HepG2 (cell line): ENCODE data around the gene PPP1R18. TPM values are rescaled to one million over a fixed set of nuclear protein-coding genes. Genes with fewer than 3 reads are reported as not detected.

Experiments used
- HNRNPUL1 ChIP-seq: fragments of 200-400 bp; formaldehyde crosslinking; IDR thresholded peaks from 2 replicates; pipeline ENCODE4 v1.6.1; 2017; ENCODE audit warnings: low read depth, mild to moderate bottlenecking, low read length, moderate library complexity
- SNRNP70 ChIP-seq: fragments of 200-400 bp; formaldehyde crosslinking; IDR thresholded peaks from 2 replicates; pipeline ENCODE4 v1.6.1; 2017; ENCODE audit warnings: mild to moderate bottlenecking, low read depth, low read length, moderate library complexity
- SOX5 ChIP-seq: IDR thresholded peaks from 2 replicates; pipeline ENCODE4 v1.6.1; 2016; ENCODE audit warnings: borderline replicate concordance
- ZNF431 ChIP-seq: sonication (generic); formaldehyde crosslinking; IDR thresholded peaks from 2 replicates; pipeline ENCODE4 v1.9.0; 2022; ENCODE audit warnings: missing genetic modification reagents, low read depth, mild to moderate bottlenecking, borderline replicate concordance
- polyA plus RNA-seq, 8 experiments: library from polyadenylated mRNA; depleted of rRNA in 3 of 8; stranded (reverse) in 7 of 8; unstranded in 1 of 8; fragments of >200 nt; fragmentation: Illumina TruSeq in 4 of 8; extraction: Trizol in 4 of 8; gene quantifications; 2 replicates each; pipeline versions ENCODE4 v1.2.1 to v1.2.3, GENCODE V29; 2011 to 2016; ENCODE audit warnings: low read depth in 4 of 8, missing spikeins in 1 of 8, mixed read lengths in 1 of 8; ENCODE audit not compliant: insufficient read depth in 1 of 8
- total RNA-seq, 5 experiments: library from RNA; depleted of rRNA; stranded (reverse); fragments of >200 nt; fragmentation: Illumina TruSeq; extraction: Trizol; gene quantifications; 2 replicates each; pipeline ENCODE4 v1.2.3, GENCODE V29; 2016; ENCODE audit warnings: low read depth in 1 of 5
- TF ChIP-seq, protein P1 (sequence below): sonication (generic); formaldehyde crosslinking; IDR thresholded peaks from 2 replicates; pipeline ENCODE4 v1.4.0; 2020; ENCODE audit warnings: missing genetic modification reagents, borderline replicate concordance
- TF ChIP-seq, protein P2 (sequence below), 2 experiments: IDR thresholded peaks; 2 replicates each; pipeline ENCODE4 v1.6.1; 2011 to 2012; ENCODE audit warnings: low read length in 2 of 2, borderline replicate concordance in 1 of 2, low read depth in 1 of 2, mild to moderate bottlenecking in 1 of 2, moderate library complexity in 1 of 2

Gene PPP1R18
- total and polyA plus RNA-seq, 2 of the 13 experiments (the other 11 are each of a cell fraction or from before 2014, with no cell fraction given) = 4.9 to 9.2 TPM

DNA sequence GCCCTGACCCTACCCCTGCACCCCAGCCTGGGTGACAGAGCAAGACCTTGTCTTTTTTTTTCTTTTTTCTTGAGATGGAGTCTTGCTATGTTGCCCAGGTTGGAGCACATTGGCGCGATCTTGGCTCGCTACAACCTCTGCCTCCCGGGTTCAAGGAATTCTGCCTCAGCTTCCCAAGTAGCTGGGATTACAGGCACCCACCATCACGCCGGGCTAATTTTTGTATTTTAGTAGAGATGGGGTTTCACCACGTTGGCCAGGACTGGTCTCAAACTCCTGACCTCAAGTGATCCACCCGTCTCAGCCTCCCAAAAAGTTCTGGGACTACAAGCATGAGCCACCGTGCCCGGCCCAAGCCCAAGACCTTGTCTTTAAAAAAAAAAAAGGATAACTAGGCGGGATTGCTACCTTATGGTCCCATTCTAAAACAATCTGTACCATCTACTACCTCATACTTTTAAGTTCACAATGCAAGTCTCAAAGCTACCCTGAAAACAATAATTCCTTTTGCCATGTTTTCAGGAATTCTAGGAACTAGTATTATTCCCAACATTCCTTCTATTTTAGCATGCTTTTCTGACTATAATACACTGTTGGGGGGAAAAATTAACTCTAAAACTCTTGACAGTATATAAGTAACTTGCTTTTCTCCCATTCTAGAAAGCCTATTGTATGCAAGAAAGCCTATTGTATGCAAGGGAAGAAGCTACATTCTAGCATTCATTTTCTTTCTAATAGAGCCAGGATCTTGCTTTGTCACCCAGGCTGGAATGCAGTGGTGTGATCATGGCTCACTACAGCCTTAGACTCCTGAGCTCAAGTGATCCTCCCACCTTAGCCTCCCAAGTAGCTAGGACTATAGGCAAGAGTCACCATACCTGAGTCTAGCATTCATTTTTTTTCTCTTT is 40.3 kb upstream of the PPP1R18 start (continued):
- TF ChIP-seq, protein P1, sequence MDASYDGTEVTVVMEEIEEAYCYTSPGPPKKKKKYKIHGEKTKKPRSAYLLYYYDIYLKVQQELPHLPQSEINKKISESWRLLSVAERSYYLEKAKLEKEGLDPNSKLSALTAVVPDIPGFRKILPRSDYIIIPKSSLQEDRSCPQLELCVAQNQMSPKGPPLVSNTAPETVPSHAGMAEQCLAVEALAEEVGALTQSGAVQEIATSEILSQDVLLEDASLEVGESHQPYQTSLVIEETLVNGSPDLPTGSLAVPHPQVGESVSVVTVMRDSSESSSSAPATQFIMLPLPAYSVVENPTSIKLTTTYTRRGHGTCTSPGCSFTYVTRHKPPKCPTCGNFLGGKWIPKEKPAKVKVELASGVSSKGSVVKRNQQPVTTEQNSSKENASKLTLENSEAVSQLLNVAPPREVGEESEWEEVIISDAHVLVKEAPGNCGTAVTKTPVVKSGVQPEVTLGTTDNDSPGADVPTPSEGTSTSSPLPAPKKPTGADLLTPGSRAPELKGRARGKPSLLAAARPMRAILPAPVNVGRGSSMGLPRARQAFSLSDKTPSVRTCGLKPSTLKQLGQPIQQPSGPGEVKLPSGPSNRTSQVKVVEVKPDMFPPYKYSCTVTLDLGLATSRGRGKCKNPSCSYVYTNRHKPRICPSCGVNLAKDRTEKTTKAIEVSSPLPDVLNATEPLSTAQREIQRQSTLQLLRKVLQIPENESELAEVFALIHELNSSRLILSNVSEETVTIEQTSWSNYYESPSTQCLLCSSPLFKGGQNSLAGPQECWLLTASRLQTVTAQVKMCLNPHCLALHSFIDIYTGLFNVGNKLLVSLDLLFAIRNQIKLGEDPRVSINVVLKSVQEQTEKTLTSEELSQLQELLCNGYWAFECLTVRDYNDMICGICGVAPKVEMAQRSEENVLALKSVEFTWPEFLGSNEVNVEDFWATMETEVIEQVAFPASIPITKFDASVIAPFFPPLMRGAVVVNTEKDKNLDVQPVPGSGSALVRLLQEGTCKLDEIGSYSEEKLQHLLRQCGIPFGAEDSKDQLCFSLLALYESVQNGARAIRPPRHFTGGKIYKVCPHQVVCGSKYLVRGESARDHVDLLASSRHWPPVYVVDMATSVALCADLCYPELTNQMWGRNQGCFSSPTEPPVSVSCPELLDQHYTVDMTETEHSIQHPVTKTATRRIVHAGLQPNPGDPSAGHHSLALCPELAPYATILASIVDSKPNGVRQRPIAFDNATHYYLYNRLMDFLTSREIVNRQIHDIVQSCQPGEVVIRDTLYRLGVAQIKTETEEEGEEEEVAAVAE = no peak
- TF ChIP-seq HNRNPUL1 (no peak), SOX5 (no peak), ZNF431 (CRISPR knock-in tag) (no peak), SNRNP70 (no peak)
- TF ChIP-seq, protein P2, sequence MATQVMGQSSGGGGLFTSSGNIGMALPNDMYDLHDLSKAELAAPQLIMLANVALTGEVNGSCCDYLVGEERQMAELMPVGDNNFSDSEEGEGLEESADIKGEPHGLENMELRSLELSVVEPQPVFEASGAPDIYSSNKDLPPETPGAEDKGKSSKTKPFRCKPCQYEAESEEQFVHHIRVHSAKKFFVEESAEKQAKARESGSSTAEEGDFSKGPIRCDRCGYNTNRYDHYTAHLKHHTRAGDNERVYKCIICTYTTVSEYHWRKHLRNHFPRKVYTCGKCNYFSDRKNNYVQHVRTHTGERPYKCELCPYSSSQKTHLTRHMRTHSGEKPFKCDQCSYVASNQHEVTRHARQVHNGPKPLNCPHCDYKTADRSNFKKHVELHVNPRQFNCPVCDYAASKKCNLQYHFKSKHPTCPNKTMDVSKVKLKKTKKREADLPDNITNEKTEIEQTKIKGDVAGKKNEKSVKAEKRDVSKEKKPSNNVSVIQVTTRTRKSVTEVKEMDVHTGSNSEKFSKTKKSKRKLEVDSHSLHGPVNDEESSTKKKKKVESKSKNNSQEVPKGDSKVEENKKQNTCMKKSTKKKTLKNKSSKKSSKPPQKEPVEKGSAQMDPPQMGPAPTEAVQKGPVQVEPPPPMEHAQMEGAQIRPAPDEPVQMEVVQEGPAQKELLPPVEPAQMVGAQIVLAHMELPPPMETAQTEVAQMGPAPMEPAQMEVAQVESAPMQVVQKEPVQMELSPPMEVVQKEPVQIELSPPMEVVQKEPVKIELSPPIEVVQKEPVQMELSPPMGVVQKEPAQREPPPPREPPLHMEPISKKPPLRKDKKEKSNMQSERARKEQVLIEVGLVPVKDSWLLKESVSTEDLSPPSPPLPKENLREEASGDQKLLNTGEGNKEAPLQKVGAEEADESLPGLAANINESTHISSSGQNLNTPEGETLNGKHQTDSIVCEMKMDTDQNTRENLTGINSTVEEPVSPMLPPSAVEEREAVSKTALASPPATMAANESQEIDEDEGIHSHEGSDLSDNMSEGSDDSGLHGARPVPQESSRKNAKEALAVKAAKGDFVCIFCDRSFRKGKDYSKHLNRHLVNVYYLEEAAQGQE (IDR thresholded peaks at IDR 0.05; ENCODE audit: borderline replicate concordance in 1 of 2, low read depth in 1 of 2, low read length in 2 of 2) = no peak
